HG03097 (cell line): ENCODE measurements around the gene CDH23.

ENCODE experiments used
- ATAC-seq: cut with Tn5 transposase; IDR thresholded peaks from one replicate; pipeline ENCODE4 v1.9.1; 2021; ENCODE audit not compliant: unreplicated experiment, low FRiP score

Gene CDH23

GRCh38 chr10:71629131-71629530 lies 232.4 kb downstream of the CDH23 start:
- no peak for ATAC-seq

- no peak for ATAC-seq
These were observed 233.4 kb downstream of the CDH23 start for GRCh38 chr10:71630168-71630567.

- no peak for ATAC-seq
These were observed 234.5 kb downstream of the CDH23 start for GRCh38 chr10:71631007-71631861.

DNA sequence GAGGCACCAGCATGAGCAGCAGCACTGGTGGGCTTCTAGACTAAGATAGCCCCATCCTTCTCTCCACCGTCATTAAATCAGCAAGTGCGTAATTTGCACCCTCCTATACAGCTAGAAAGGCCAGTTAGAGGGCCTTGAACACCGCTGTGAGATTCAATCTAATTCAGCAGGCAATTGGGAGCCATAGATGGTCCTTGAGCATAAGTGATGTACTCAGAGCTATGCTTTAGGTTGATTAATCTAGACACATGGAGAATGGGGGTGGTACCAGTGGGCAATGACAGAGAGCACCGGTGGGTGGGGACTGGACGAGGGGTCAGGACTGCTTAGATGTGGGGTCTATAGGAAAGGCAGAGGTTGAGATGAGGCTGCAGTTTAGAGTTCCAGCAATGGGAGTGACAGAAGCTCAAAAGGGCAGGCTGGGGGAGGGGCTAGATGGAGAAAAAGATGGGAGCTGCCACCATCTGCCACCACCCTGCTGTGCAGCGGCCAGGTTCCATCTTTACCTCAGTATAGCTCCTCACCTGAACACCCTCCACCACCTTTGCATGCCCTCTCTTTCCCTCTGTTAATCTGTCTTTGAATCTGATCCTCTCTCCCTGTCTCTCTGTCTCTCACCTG lies 235.6 kb downstream of the CDH23 start:
- ATAC-seq = no peak

- ATAC-seq = no peak
These were observed 236.3 kb downstream of the CDH23 start for GRCh38 chr10:71632896-71633600.

DNA sequence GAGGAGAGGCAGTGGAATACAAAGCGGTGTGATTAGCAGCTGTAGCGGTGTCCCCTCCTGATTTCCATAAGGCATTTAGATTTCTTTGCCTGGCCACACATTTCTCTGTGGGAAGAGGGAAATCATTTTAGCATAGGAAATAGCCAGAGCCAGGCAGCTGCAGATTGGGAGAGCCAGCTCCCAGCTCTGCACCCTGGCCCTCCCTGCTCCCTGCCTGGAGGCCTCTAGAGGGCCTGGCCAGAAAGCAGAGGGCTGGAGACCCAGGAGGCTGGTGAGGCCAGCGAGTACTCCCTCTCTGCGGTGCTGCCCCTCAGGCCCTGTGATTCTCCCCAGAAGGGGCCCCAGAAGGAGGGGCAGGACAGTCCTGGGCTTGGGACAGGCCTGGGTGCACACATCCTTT lies 237.2 kb downstream of the CDH23 start:
- ATAC-seq = no peak

DNA sequence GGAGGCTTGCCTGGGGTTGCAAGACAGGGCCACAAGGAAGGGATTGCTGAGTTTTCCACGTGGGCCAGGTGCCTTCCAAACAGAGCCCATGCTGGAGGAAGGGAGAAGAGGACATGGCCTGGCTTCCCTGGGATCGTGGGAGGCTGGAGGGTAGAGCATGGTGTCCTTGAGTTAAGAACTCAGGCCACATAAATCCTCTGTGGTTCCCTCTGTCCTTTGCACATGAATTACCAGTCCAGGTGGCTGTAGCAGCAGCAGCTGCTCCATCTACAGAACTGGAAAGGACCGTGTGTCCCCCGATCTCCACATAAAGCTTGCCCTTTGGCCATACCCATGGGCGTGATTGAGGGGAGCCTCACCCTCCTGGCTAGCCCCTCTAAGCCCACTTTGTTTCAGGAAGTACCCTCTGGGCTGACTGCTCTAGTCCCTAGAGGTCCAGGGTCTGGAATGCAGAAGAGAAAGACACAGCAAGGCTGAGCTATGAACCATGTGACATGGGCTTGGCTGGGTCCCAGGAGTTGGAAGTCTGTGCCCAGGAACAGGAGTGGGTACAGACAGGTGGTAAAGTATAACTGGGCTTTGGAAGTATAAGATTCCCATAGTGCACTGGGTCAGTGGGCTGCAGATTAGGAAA lies 237.9 kb downstream of the CDH23 start:
- ATAC-seq = no peak

DNA sequence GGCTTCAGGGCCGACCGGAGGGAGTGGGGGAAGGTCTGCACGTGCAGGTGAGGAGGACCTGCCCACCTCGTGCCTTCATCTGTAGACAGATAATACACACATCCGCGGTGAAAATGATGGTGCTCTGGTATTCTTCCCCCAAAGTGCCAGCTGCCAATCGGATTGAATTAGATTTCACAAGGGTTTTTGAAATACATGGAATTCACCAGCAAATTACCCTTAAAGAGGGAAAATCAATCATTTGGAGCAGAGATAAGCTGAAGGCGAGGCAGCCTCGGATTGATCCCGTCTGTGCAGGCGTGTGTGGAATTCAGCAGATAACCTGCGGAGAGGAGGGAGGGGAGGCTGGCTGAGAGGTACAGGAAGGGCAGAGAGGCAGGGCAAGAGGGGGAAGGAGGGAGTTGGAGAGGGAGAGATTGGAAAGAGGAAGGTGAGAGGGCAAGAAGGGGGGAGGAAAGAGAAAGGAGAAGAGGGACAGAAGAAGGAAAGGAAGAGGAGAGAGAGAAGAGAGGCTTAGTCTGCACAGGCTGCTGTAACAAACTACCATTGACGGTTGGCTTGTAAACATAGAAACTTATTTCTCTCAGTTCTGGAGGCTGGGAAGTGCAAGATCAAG lies 238.6 kb downstream of the CDH23 start:
- ATAC-seq = no peak

GRCh38 chr10:71635867-71636266 lies 239.1 kb downstream of the CDH23 start:
- no peak for ATAC-seq

GRCh38 chr10:71636588-71636987 lies 239.9 kb downstream of the CDH23 start:
- ATAC-seq = no peak

DNA sequence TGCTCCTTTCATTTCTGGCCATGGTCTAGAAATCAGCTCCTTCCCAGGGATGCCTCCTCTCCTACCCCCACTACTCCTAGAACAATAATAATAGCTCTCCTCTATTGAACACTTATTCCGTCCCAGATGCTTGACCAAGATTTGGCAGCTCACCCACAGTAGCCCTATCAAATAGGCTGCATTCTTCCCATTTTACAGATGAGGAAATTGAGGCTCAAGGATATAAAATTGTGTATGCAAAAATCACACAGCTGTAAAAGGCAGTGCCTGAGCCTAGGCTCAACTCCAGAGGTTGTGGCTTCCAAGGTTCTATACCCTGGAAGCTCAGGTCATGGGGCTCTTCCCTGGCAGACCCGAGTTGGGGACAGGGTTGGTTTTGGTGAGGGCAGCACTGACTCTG lies 240.6 kb downstream of the CDH23 start:
- ATAC-seq = no peak

DNA sequence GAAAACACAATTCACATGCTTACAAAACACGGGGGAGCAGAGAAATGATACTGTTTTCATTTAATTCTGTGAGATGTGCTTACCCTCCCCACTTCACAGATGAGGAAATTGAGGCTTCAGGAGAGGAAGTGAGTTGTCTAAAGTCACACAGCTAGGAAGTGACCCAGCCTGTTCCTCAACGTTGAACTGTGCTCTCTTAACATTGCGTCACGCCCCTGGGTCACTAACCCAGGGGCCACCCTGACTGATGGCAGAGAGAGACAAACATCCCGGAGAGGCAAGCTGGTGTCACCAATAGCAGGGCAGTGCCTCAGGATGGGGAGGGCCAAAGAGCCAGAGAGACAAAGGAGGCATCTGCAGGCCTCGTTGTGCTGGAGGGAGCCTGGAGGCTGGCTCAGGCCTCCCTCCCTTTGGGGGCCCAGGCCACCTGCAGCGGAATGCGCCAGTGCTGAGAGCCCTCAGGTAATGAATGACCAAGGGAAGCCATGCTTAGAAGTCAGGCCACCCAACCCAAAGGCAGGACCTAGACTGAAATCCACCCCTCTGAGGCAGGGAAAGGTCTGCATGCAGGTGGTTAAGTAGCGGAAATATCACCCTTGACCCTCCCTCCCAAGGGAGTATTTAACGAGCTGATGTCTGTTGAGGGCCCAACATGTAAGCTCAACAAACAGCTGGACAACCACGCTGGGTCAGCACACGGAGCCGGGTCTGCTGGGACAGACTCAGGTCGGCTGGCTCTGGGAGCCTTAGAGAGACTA lies 241.5 kb downstream of the CDH23 start:
- no peak for ATAC-seq

GRCh38 chr10:71638822-71639719 lies 242.4 kb downstream of the CDH23 start:
- no peak for ATAC-seq

DNA sequence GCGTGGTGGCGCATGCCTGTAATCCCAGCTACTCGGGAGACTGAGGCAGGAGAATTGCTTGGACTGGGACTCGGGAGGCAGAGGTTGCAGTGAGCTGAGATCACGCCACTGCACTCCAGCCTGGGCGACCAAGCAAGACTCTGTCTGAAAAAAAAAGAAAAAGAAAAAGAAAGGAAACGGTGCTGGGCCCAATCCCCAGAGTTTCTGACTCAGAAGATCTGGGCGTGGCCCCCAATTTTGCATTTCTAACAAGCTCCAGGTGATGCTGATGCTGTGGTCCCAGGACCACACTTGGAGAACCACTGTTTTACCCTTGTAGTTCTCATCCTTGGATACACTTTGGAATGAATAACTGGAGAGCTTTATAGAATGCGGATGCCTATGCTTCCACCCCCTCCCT lies 243.9 kb downstream of the CDH23 start:
- ATAC-seq = no peak

DNA sequence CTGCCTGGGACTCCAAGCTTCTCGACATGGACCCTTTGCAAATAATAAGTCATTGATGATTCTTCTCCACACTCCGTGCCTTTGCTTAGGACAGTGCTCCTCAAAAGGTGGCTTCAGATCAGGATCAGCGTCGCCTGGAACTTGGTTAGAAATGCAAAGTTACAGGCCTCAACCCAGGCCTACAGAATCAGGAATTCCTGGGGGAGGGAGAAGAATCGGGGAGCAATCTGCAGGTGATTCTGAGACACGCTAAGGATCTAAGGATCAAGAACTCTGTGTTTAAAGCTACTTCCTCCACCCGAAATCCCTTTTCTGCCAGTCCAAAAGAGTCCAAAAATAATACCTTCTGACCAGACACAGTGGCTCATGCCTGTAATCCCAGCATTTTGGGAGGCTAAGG lies 244.7 kb downstream of the CDH23 start:
- no peak for ATAC-seq

GRCh38 chr10:71641986-71642385 lies 245.3 kb downstream of the CDH23 start:
- ATAC-seq = no peak

DNA sequence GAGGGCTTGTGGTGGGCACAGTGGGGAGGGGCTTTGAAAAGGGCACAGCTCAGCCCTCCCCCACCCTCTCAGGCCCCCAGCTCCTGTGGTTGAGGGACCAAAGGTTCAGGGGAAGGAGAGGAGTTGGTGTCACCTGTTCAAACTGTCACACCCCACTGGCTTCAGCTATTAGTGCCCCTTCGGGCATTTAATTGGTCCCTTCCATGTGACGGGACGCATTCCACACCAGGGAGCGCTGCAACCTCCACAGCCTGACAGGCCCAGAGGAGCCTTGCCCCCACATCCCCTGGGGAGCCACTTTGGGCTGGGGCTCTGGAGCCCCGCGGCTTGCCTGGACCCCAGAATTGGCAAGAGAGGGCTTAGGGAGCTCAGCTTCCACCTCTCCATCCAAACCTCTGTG lies 247.2 kb downstream of the CDH23 start:
- no peak for ATAC-seq

- ATAC-seq = no peak
These were observed 247.8 kb downstream of the CDH23 start for GRCh38 chr10:71644307-71645180.
